Thyroid gland (tissue), 4 donors: ENCODE results near the gene TNRC6B.

Source experiments
- CTCF ChIP-seq, 6 experiments: fragments of 200-600 bp in 3 of 6; fragments of 450-650 bp in 3 of 6; sonication (generic) in 3 of 6; IDR thresholded peaks; one replicate each; pipeline ENCODE4 v1.5.1; 2016 to 2019; ENCODE audit warnings: antibody characterized with exemption in 6 of 6, mild to moderate bottlenecking in 2 of 6, inconsistent platforms in 1 of 6, moderate library complexity in 1 of 6
- POLR2A ChIP-seq, 2 donors: fragments of 450-650 bp; IDR thresholded peaks; one replicate each; pipeline ENCODE4 v1.6.1; 2017; ENCODE audit warnings: antibody characterized with exemption in 2 of 2, mild to moderate bottlenecking in 2 of 2, moderate library complexity in 1 of 2

- TF ChIP-seq CTCF (IDR thresholded peaks at IDR 0.05) (no peak), POLR2A (IDR thresholded peaks at IDR 0.05) (no peak)
These were observed 112.3 kb downstream of the TNRC6B start for GRCh38 chr22:40289991-40290459.
